SK-N-SH (cell line): ENCODE data around the gene MAP1B. TPM values are rescaled to one million over a fixed set of nuclear protein-coding genes. Genes with fewer than 3 reads are reported as not detected.

ENCODE experiments used
- CTCF ChIA-PET: fragments of 300-600, 350-600 bp; formaldehyde crosslinking; extraction: SDS; loops from one replicate; lab custom pipeline; 2021; lab: Yijun Ruan, JAX
- POLR2A ChIA-PET: fragments of 350-600 bp; sonication (Branson Sonifier 250); formaldehyde crosslinking; extraction: SDS; loops from one replicate; lab custom pipeline; 2020; ENCODE audit warnings: antibody characterized with exemption, inconsistent platforms; lab: Yijun Ruan, JAX
- DNase-seq: peaks from one replicate; pipeline ENCODE4 v3.0.0; 2012
- H2AFZ ChIP-seq: fragments of 200-600 bp; sonication (generic); 2 replicates; pipeline ENCODE4 v1.8.1; 2016; ENCODE audit warnings: antibody characterized with exemption, mild to moderate bottlenecking, low read depth
- H3F3A ChIP-seq: fragments of 200-600 bp; sonication (generic); replicated peaks from 2 replicates; pipeline ENCODE3; 2016; ENCODE audit warnings: antibody characterized with exemption, mild to moderate bottlenecking; ENCODE audit not compliant: insufficient read depth
- H3K27ac ChIP-seq, 2 experiments: fragments of 200-500 bp in 1 of 2; fragments of 200-600 bp in 1 of 2; sonication (Bioruptor generic) in 1 of 2; sonication (generic), shearing (Covaris generic) in 1 of 2; 2 replicates each; pipeline versions ENCODE4 v1.5.1 to v1.6.1; 2014 to 2016; ENCODE audit warnings: low read depth in 2 of 2, inconsistent platforms in 1 of 2, low read length in 1 of 2, mild to moderate bottlenecking in 1 of 2, mixed read lengths in 1 of 2
- H3K27me3 ChIP-seq: fragments of 200-600 bp; sonication (generic), shearing (Covaris generic); 2 replicates; pipeline ENCODE4 v1.6.1; 2016; ENCODE audit warnings: mixed run types; ENCODE audit not compliant: insufficient read depth
- H3K36me3 ChIP-seq, 2 experiments: fragments of 200-500 bp in 1 of 2; fragments of 200-600 bp in 1 of 2; sonication (Bioruptor generic) in 1 of 2; sonication (generic) in 1 of 2; replicated peaks in 1 of 2; 2 replicates each; pipeline versions ENCODE3 to v1.5.1; 2014 to 2016; ENCODE audit warnings: low read length in 1 of 2, mild to moderate bottlenecking in 1 of 2; ENCODE audit not compliant: insufficient read depth in 2 of 2, control insufficient read depth in 1 of 2
- H3K4me1 ChIP-seq, 2 experiments: fragments of 200-500 bp in 1 of 2; fragments of 200-600 bp in 1 of 2; sonication (Bioruptor generic) in 1 of 2; sonication (generic), shearing (Covaris generic) in 1 of 2; 2 replicates each; pipeline versions ENCODE4 v1.5.1 to v1.6.1; 2014 to 2016; ENCODE audit warnings: low read depth in 1 of 2, low read length in 1 of 2, mixed run types in 1 of 2; ENCODE audit not compliant: insufficient read depth in 2 of 2, control insufficient read depth in 1 of 2
- H3K4me2 ChIP-seq: fragments of 200-600 bp; sonication (generic), shearing (Covaris generic); 2 replicates; pipeline ENCODE4 v1.6.1; 2017; ENCODE audit warnings: mixed run types
- H3K4me3 ChIP-seq, 2 experiments: fragments of 200-500 bp in 1 of 2; fragments of 200-600 bp in 1 of 2; sonication (Bioruptor generic) in 1 of 2; sonication (generic), shearing (Covaris generic) in 1 of 2; 2 replicates each; pipeline versions ENCODE4 v1.5.1 to v1.8.1; 2014 to 2016; ENCODE audit warnings: low read depth in 2 of 2, inconsistent platforms in 1 of 2, low read length in 1 of 2, mild to moderate bottlenecking in 1 of 2, mixed read lengths in 1 of 2, moderate library complexity in 1 of 2
- H3K79me2 ChIP-seq: fragments of 200-600 bp; sonication (generic); 2 replicates; pipeline ENCODE4 v1.8.1; 2017; ENCODE audit warnings: mild to moderate bottlenecking; ENCODE audit not compliant: insufficient read depth
- H3K9ac ChIP-seq: fragments of 200-600 bp; sonication (generic); 2 replicates; pipeline ENCODE4 v1.6.1; 2017; ENCODE audit warnings: mixed run types
- H3K9me2 ChIP-seq: fragments of 200-600 bp; sonication (generic); 2 replicates; pipeline ENCODE4 v1.6.1; 2017; ENCODE audit warnings: mixed run types
- H3K9me3 ChIP-seq: fragments of 200-600 bp; sonication (generic); 2 replicates; pipeline ENCODE4 v1.6.1; 2017; ENCODE audit warnings: mixed run types, mild to moderate bottlenecking, moderate library complexity
- H4K20me1 ChIP-seq: fragments of 200-600 bp; sonication (generic); 2 replicates; pipeline ENCODE4 v1.6.1; 2017; ENCODE audit warnings: mild to moderate bottlenecking, mixed run types; ENCODE audit not compliant: insufficient read depth
- FOSL2 ChIP-seq: IDR thresholded peaks from 2 replicates; pipeline ENCODE4 v1.4.0; 2012; ENCODE audit warnings: low read depth, mild to moderate bottlenecking, moderate library complexity, borderline replicate concordance
- GABPA ChIP-seq: IDR thresholded peaks from 2 replicates; pipeline ENCODE4 v1.4.0; 2012; ENCODE audit warnings: low read depth, mild to moderate bottlenecking
- GATA2 ChIP-seq: sonication (generic); formaldehyde crosslinking; IDR thresholded peaks from 2 replicates; pipeline ENCODE4 v1.5.0; 2020; ENCODE audit warnings: mild to moderate bottlenecking, missing genetic modification reagents
- MEF2A ChIP-seq: IDR thresholded peaks from 2 replicates; pipeline ENCODE4 v1.4.0; 2012; ENCODE audit warnings: low read depth, borderline replicate concordance
- MXI1 ChIP-seq: IDR thresholded peaks from 2 replicates; pipeline ENCODE4 v1.6.1; 2012; ENCODE audit warnings: mild to moderate bottlenecking, low read depth, low read length, improper control_type of control experiment
- NFIC ChIP-seq: IDR thresholded peaks from 2 replicates; pipeline ENCODE4 v1.4.0; 2012; ENCODE audit warnings: borderline replicate concordance
- NRF1 ChIP-seq: IDR thresholded peaks from 2 replicates; pipeline ENCODE4 v1.6.1; 2012; ENCODE audit warnings: low read depth, mild to moderate bottlenecking, low read length
- POLR2AphosphoS5 ChIP-seq: IDR thresholded peaks from 2 replicates; pipeline ENCODE4 v1.6.1; 2012; ENCODE audit warnings: low read depth, low read length
- RCOR1 ChIP-seq: fragments of 150-350 bp; IDR thresholded peaks from 2 replicates; pipeline ENCODE4 v1.6.1; 2017; ENCODE audit warnings: antibody characterized with exemption, low read length
- RFX5 ChIP-seq: IDR thresholded peaks from 2 replicates; pipeline ENCODE4 v1.6.1; 2012; ENCODE audit warnings: mild to moderate bottlenecking, improper control_type of control experiment, low read length
- RXRA ChIP-seq: IDR thresholded peaks from 2 replicates; pipeline ENCODE4 v1.4.0; 2012; ENCODE audit warnings: low read depth, mild to moderate bottlenecking, borderline replicate concordance
- SIN3A ChIP-seq: IDR thresholded peaks from 2 replicates; pipeline ENCODE4 v1.6.1; 2012; ENCODE audit warnings: low read depth, mild to moderate bottlenecking, low read length, moderate library complexity, borderline replicate concordance
- TCF12 ChIP-seq: IDR thresholded peaks from 2 replicates; pipeline ENCODE4 v1.4.0; 2012
- YY1 ChIP-seq: IDR thresholded peaks from 2 replicates; pipeline ENCODE4 v1.4.0; 2012; ENCODE audit warnings: low read depth, mild to moderate bottlenecking
- WGBS: methylation state at CpG from one replicate; pipeline ENCODE4 v1.1.6; 2017; ENCODE audit warnings: low lambda C conversion rate; 5-methylcytosine and 5-hydroxymethylcytosine counted together
- polyA plus RNA-seq, 3 experiments: library from polyadenylated mRNA; depleted of rRNA; stranded (reverse); fragments of >200 nt; gene quantifications; 2 replicates each; pipeline ENCODE4 v1.2.3, GENCODE V29; 2012
- TF ChIP-seq, protein P1 (sequence below): IDR thresholded peaks from 2 replicates; pipeline ENCODE4 v1.6.1; 2012; ENCODE audit warnings: mild to moderate bottlenecking, low read depth, low read length, moderate library complexity
- TF ChIP-seq, protein P2 (sequence below): fragments of 150-350 bp; IDR thresholded peaks from 2 replicates; pipeline ENCODE4 v1.6.1; 2016; ENCODE audit warnings: mild to moderate bottlenecking, low read depth, low read length
- TF ChIP-seq, protein P3 (sequence below): IDR thresholded peaks from 2 replicates; pipeline ENCODE4 v1.4.0; 2012; ENCODE audit warnings: low read depth, borderline replicate concordance
- TF ChIP-seq, protein P4 (sequence below): IDR thresholded peaks from 2 replicates; pipeline ENCODE4 v1.4.0; 2012; ENCODE audit warnings: low read depth, borderline replicate concordance
- TF ChIP-seq, protein P5 (sequence below): IDR thresholded peaks from 2 replicates; pipeline ENCODE4; 2012
- TF ChIP-seq, protein P6 (sequence below): fragments of 200-600 bp; sonication (generic); IDR thresholded peaks from 2 replicates; pipeline ENCODE4 v1.6.1; 2017; ENCODE audit warnings: antibody characterized with exemption, mild to moderate bottlenecking, moderate library complexity

MAP1B gene
- polyA plus RNA-seq, 1 of the 3 experiments (the other 2 are of a cell fraction): 47.5 TPM

DNA sequence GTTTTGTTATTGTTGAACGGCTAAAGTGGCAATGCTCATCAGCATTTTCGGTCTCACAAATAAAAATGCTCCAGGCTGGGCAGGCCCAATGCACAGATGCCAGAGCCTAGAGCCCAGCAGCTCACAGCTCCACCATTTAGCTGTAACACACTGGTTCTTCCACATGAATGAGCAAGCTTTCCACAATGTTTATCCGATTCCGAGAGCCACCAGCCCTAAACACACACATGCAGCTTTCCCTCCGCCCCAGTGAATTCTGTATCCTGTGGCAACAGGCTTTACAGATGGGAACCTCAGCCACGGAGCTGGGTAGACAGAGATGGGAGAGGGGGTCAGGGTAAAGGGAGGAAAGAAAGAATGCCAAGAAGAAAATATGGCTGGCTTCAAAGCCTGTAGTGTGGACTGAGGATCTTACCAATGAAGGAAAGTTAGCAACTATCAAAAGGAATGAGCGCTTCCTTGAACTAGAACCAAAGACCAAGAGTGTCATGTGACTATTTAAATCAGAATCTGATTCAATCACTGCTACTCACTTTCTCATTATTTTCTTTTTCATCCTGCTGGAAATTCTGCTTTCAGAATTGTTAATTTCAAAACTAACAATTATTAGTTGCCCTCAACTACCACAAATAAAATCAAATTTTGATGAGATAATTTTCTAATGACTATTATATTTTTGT lies 135.7 kb downstream of the MAP1B start:
- H2AFZ ChIP-seq: no peak overlapping the region
- no peak overlapping the region for H3K27ac ChIP-seq
- peaks cover 13 to 46% of the 10 kb centered on the region in 2 experiments for H3K4me1 ChIP-seq
- WGBS: over 99% methylated on average over 7 of the region's 7 CpGs
- H3K9me3 ChIP-seq: no peaks in the 10 kb centered on the region
- ChIA-PET CTCF (no interaction called here), POLR2A (no interaction called here)
- H3K9ac ChIP-seq: no peak overlapping the region
- H3K36me3 ChIP-seq: peaks cover 0 to 2% of the 10 kb centered on the region in 2 experiments
- no peak for TF ChIP-seq MXI1
- TF ChIP-seq RXRA: no peak
- TF ChIP-seq, protein P1, sequence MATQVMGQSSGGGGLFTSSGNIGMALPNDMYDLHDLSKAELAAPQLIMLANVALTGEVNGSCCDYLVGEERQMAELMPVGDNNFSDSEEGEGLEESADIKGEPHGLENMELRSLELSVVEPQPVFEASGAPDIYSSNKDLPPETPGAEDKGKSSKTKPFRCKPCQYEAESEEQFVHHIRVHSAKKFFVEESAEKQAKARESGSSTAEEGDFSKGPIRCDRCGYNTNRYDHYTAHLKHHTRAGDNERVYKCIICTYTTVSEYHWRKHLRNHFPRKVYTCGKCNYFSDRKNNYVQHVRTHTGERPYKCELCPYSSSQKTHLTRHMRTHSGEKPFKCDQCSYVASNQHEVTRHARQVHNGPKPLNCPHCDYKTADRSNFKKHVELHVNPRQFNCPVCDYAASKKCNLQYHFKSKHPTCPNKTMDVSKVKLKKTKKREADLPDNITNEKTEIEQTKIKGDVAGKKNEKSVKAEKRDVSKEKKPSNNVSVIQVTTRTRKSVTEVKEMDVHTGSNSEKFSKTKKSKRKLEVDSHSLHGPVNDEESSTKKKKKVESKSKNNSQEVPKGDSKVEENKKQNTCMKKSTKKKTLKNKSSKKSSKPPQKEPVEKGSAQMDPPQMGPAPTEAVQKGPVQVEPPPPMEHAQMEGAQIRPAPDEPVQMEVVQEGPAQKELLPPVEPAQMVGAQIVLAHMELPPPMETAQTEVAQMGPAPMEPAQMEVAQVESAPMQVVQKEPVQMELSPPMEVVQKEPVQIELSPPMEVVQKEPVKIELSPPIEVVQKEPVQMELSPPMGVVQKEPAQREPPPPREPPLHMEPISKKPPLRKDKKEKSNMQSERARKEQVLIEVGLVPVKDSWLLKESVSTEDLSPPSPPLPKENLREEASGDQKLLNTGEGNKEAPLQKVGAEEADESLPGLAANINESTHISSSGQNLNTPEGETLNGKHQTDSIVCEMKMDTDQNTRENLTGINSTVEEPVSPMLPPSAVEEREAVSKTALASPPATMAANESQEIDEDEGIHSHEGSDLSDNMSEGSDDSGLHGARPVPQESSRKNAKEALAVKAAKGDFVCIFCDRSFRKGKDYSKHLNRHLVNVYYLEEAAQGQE: no peak
- TF ChIP-seq, protein P2, sequence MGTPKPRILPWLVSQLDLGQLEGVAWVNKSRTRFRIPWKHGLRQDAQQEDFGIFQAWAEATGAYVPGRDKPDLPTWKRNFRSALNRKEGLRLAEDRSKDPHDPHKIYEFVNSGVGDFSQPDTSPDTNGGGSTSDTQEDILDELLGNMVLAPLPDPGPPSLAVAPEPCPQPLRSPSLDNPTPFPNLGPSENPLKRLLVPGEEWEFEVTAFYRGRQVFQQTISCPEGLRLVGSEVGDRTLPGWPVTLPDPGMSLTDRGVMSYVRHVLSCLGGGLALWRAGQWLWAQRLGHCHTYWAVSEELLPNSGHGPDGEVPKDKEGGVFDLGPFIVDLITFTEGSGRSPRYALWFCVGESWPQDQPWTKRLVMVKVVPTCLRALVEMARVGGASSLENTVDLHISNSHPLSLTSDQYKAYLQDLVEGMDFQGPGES: no peak
- TF ChIP-seq, protein P3, sequence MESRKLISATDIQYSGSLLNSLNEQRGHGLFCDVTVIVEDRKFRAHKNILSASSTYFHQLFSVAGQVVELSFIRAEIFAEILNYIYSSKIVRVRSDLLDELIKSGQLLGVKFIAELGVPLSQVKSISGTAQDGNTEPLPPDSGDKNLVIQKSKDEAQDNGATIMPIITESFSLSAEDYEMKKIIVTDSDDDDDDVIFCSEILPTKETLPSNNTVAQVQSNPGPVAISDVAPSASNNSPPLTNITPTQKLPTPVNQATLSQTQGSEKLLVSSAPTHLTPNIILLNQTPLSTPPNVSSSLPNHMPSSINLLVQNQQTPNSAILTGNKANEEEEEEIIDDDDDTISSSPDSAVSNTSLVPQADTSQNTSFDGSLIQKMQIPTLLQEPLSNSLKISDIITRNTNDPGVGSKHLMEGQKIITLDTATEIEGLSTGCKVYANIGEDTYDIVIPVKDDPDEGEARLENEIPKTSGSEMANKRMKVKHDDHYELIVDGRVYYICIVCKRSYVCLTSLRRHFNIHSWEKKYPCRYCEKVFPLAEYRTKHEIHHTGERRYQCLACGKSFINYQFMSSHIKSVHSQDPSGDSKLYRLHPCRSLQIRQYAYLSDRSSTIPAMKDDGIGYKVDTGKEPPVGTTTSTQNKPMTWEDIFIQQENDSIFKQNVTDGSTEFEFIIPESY: no peak
- TF ChIP-seq POLR2AphosphoS5: no peak
- TF ChIP-seq TCF12: no peak
- TF ChIP-seq YY1: no peak
- TF ChIP-seq SIN3A: no peak
- TF ChIP-seq NFIC: no peak
- no peak for TF ChIP-seq RFX5
- TF ChIP-seq RCOR1: no peak
- TF ChIP-seq GATA2 (CRISPR knock-in tag): no peak
- TF ChIP-seq, protein P4, sequence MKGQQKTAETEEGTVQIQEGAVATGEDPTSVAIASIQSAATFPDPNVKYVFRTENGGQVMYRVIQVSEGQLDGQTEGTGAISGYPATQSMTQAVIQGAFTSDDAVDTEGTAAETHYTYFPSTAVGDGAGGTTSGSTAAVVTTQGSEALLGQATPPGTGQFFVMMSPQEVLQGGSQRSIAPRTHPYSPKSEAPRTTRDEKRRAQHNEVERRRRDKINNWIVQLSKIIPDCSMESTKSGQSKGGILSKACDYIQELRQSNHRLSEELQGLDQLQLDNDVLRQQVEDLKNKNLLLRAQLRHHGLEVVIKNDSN: no peak
- TF ChIP-seq, protein P5, sequence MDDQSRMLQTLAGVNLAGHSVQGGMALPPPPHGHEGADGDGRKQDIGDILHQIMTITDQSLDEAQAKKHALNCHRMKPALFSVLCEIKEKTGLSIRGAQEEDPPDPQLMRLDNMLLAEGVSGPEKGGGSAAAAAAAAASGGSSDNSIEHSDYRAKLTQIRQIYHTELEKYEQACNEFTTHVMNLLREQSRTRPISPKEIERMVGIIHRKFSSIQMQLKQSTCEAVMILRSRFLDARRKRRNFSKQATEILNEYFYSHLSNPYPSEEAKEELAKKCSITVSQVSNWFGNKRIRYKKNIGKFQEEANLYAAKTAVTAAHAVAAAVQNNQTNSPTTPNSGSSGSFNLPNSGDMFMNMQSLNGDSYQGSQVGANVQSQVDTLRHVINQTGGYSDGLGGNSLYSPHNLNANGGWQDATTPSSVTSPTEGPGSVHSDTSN: no peak
- TF ChIP-seq, protein P6, sequence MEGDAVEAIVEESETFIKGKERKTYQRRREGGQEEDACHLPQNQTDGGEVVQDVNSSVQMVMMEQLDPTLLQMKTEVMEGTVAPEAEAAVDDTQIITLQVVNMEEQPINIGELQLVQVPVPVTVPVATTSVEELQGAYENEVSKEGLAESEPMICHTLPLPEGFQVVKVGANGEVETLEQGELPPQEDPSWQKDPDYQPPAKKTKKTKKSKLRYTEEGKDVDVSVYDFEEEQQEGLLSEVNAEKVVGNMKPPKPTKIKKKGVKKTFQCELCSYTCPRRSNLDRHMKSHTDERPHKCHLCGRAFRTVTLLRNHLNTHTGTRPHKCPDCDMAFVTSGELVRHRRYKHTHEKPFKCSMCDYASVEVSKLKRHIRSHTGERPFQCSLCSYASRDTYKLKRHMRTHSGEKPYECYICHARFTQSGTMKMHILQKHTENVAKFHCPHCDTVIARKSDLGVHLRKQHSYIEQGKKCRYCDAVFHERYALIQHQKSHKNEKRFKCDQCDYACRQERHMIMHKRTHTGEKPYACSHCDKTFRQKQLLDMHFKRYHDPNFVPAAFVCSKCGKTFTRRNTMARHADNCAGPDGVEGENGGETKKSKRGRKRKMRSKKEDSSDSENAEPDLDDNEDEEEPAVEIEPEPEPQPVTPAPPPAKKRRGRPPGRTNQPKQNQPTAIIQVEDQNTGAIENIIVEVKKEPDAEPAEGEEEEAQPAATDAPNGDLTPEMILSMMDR: no peak
- TF ChIP-seq NRF1: no peak
- TF ChIP-seq FOSL2: no peak
- no peak for TF ChIP-seq GABPA
- TF ChIP-seq MEF2A: no peak
- H3F3A ChIP-seq: peaks cover 30% of the 10 kb centered on the region
- H3K9me2 ChIP-seq: no peaks in the 10 kb centered on the region
- no peak overlapping the region for H3K4me3 ChIP-seq
- H3K27me3 ChIP-seq: no peaks in the 10 kb centered on the region
- peaks cover 41% of the 10 kb centered on the region for H3K79me2 ChIP-seq
- H4K20me1 ChIP-seq: no peaks in the 10 kb centered on the region
- no peak overlapping the region for H3K4me2 ChIP-seq
- no peak for DNase-seq
